Pons (tissue), 1 donor: Measurements from ENCODE around the gene SIRT6.
"Not testable (repeated sequence)": the region's sequence is repeated elsewhere in the genome, so short reads cannot be mapped to it uniquely, and the experiment has no call there.

Experiments used
- DNase-seq: peaks from one replicate; pipeline ENCODE4 v3.0.0-alpha.2; 2016; ENCODE audit warnings: low spot score

Gene SIRT6

GRCh38 chr19:4199699-4200293 is 17.4 kb upstream of the SIRT6 start:
- no peak for DNase-seq

DNA sequence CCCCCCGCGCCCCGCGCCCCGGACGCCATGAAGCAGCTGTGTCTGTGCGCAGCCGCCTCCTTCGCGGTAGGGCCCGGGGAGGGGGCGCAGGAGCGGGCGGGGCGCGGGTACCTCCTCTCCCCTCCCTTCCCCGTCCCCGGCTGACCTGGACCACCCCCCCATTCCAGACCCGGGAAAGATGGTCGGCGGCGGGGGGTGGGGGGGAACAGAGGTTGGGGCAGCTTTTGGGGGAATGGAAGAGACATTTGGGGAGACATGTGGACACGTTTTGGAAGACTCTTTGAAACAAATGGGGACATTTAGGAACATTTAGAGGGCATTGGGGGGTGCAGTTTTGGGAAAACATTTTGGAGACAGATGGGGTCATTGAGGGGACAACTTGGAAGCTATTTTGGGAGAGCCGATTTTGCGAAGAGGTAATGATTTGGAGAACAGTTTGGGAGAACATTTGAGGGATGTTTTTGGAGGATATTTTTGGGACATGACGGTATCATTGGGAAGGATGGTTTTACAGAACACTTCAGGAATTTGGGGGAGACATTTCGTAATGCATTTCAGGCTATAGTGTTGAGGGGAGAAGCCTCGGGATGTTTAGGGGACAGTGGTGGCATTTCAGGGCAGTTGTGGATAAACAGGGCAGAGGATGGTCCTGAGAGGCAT is 16.2 kb upstream of the SIRT6 start:
- no peak for DNase-seq

DNA sequence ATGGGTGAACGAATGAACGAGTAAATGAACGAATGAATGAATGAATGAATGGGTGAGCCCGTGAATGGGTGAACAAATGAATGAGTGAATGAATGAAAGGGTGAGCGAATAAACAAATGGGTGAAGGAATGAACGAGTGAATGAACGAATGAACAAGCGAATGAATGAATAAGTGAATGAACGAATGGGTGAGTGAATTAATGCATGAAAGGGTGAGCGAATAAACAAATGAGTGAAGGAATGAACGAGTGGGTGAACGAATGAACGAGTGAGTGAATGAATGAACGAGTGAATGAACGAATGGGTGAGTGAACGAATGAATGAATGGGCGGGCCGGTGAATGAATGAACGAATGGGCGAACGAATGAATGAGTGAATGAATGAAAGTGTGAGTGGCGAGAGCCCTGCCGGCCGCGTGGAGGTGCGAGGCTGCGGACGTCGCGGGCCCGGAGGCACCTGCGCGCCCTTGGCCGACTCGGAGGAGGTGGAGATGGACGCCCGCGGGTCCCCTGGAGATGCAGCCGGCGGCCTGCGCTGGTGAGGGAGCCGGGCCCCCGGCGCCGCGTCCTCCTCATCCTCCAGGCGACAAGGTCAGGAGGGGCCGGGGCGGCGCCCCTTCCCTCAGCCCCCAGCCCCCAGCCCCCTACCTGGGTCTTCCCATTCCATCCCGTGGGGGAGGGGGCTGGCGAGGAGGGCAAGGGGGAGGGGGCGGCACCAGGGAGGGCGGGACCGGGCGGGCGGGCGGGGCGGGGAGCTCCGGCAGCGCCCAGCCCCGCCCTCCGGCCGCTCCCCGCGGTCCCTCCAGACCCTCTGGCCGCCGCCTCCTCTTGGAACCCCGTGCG is 15.5 kb upstream of the SIRT6 start:
- no peak for DNase-seq

DNA sequence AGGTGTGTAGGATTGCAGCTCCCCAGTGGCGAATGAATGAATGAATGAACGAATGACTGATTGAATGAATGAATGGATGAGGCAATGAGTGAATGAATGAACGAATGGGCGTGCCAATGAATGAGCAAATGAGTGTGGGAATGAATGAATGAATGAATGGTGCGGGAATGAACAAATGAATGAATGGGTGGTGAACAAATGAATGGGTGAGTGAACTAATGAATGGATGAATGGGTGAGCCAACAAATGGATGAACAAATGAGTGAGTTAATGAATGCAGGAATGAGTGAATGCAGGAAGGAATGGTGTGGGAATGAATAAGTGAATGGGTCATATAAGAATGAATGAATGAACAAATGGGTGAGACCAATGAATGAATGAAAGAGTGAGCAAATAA is 14.9 kb upstream of the SIRT6 start:
- DNase-seq = no peak

DNA sequence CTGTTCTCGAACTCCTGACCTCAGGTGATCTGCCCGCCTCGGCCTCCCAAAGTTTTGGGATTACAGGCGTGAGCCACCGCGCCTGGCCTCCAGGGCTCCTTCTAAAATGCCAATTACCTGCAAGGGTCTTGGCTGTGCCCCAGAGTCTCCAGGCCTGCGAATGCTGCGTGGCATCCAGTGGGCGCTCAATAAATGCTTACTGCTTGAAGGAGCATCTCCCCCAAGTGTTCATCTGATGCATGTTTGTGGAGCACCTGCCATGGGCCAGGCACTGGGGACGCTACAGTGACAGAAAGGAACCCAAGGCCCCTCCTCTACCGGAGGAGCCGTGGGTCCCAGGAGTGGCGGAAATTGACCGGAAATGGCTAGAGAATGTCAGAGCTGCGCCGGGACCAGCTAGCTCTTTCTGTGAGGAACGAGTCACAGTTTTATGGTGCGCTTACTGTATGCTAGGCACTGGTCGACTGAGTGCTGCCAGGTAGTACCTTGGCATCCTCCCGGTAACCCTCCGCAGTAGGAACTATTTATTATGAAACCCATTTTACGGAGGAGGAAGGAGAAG is 14.3 kb upstream of the SIRT6 start:
- DNase-seq = no peak

DNA sequence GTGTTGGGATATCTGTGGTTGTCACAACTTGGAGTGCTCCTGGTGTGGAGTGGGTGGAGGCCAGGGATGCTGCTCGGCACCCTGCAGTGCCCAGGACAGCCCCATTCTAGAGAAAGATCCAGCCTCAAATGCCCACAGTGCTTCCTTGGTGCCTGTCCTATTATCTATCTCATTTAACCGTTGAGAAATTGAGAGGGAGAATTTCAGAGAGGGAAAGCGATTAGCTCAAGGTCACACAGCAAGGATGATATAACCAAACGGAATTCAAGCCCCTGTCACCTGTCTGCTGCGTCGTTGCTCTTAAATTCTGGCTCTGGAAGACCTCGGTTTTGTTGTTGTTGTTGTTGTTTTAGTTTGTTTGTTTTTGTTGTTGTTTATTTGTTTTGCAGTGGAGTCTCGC is 13.6 kb upstream of the SIRT6 start:
- DNase-seq = no peak

- no peak for DNase-seq
Observed at GRCh38 chr19:4194353-4194752, 12.0 kb upstream of the SIRT6 start.

DNA sequence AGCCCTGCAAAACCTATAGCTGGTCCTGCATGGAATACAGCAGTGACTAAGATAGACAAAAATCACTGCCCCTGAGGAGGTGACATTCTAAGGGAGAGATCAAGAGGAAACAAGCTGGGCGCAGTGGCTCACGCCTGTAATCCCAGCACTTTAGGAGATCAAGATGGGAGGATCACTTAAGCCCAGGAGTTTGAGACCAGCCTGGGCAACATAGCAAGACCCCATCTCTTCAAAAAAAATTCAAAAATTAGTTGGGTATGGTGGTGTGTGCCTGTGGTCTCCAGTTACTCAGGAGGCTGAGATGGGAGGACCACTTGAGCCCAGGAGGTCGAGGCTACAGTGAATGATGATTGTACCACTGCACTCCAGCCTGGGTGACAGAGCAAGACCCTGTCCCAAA is 10.2 kb upstream of the SIRT6 start:
- DNase-seq = not testable (repeated sequence)

DNA sequence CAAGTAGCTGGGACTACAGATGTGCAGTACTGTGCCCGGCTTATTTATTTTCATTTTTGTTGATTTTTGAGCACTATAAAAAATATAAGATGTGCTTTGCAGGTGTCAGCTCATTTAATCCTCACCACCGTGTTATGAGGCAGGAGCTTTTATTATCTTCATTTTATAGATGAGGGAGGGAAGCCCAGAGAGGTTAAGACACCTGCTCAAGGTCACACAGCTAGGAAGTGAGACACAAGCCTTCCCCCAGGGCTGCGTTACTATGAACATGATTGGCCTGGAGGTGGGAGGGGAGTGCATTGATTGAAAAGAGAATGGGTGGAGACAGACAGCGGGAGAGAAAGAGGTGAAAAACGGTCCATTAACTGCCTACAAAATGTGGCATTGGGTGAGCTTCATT is 7.3 kb upstream of the SIRT6 start:
- no peak for DNase-seq

DNA sequence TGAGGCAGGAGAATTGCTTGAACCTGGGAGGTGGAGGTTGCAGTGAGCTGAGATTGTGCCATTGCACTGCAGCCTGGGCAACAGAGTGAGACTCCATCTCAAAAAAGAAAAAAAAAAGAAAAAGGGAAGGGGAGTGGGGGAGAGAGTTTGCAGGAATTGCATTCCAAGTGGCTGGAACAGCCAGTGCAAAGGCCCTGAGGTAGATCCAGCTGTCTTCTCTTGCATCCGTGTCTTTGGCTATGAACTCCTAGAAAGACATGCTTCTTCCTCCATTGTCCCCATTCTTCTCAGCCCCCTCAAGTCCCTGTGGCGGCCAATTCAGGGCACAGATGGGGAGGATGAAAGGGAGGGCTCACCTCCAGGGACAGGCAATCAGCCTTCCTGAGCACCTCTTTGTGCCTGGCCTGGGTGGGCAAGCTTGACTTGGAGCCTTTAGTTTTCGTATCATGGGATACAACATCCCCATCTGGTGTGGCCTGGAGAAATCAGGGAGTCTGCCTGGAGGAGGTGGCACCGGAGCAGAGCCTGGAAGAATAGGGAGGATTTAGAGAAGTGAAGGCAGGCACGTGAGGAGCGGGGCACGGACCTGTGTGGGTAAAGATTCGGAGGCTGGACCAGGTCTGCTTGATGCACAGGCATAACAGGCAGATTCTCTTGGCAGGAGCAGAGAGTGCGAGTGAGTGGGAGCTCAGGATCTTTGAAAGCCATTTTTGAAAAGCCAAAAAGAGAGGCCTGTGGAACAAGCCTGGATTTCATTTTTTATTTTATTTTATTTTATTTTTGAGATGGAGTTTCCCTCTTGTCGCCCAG is 5.2 kb upstream of the SIRT6 start:
- DNase-seq = no peak

- peak; percentile 37 for DNase-seq
Observed at GRCh38 chr19:4186087-4186993, 4.0 kb upstream of the SIRT6 start.

DNA sequence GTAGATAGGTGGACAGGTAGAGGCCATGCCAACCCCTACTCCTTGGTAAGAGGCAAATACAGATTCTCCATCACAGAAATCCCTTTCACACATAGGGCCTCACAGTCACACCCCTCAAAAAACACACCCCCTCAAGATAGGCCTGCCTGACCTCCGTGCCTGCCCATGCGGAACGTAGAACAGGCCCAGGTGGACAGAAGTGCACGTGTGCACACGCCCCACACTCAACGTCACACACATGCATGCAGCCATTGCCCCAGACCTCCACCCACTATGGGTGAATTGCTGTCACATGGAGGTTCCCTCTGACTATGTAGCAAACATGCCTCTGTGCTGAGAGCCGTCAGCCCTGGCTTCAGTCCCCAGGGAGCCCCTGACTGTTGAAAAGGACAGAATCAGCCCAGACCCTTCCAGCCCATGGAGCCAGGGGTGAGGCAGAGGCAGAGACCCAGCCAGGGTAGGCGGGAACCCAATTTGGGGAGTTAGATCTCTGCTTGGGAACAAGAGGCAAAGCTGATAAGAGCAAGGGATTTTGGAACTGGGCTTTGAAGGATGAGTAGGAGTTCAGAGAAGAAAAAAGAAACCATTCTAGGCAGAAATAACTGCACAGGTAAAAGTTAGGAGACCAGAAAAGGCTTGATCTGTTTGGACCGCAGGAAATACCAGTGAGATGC is 3.2 kb upstream of the SIRT6 start:
- DNase-seq = no peak

GRCh38 chr19:4184718-4185352 is 2.5 kb upstream of the SIRT6 start:
- no peak for DNase-seq

- no peak for DNase-seq
Observed at GRCh38 chr19:4183967-4184717, 1.8 kb upstream of the SIRT6 start.

DNA sequence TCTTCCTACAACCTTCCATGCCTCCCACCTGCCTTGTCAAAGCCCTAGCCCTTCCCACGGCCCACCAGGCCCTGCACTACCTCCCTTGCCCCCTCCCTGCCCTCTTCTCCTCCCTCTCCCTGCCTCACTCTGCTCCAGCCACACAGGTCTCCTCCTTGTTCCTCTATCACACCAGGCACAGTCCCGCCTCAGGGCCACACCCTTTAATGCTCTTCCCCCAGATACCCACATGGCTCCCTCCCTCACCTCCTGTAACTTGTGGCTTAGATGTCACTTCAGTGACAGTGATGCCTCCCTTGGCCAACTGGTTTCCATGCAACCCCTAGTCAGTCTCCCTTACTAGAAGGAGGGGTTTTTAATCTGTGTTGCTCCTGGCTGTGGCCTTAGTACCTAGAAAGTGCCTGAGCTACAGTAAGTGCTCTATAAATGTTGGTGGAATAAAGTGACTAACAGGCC is 1.3 kb downstream of the SIRT6 start:
- no peak for DNase-seq

GRCh38 chr19:4178990-4179389 is 3.4 kb downstream of the SIRT6 start:
- DNase-seq = no peak

GRCh38 chr19:4177146-4177545 is 5.2 kb downstream of the SIRT6 start:
- no peak for DNase-seq

GRCh38 chr19:4175669-4175931 is 6.8 kb downstream of the SIRT6 start:
- no peak for DNase-seq

- no peak for DNase-seq
Observed at GRCh38 chr19:4174895-4175668, 7.3 kb downstream of the SIRT6 start.
